Measurements from ENCODE around the gene EMX1. TPM values are rescaled to one million over a fixed set of nuclear protein-coding genes. Genes with fewer than 3 reads are reported as not detected.

The EMX1 gene
- total and polyA plus RNA-seq, 9 donors, result 0.20 to 1.1 (median 0.28) TPM; not detected in 5

DNA sequence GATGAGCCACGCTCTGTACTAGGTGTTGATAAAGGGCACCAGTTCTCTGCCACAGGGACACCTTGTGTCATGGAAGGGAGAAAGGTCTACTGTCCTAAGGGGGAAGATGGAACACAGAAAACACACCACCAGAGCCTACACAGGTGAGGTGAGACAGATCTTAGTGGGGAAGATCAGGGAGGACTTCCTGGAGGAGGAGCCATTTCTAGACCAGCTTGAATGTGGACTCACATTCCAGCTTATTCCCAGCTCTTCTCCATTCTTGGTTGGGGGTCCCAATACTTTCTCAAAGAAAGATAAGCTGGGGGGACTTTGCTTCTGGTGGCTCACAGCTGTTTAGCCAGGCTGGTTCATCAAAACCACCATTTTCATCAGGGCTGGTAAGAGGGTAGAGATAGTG, 36.2 kb downstream of the EMX1 start:
- TF ChIP-seq, protein P1, sequence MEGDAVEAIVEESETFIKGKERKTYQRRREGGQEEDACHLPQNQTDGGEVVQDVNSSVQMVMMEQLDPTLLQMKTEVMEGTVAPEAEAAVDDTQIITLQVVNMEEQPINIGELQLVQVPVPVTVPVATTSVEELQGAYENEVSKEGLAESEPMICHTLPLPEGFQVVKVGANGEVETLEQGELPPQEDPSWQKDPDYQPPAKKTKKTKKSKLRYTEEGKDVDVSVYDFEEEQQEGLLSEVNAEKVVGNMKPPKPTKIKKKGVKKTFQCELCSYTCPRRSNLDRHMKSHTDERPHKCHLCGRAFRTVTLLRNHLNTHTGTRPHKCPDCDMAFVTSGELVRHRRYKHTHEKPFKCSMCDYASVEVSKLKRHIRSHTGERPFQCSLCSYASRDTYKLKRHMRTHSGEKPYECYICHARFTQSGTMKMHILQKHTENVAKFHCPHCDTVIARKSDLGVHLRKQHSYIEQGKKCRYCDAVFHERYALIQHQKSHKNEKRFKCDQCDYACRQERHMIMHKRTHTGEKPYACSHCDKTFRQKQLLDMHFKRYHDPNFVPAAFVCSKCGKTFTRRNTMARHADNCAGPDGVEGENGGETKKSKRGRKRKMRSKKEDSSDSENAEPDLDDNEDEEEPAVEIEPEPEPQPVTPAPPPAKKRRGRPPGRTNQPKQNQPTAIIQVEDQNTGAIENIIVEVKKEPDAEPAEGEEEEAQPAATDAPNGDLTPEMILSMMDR (IDR thresholded peaks at IDR 0.05), result no peak
- TF ChIP-seq POLR2A (IDR thresholded peaks at IDR 0.05), result no peak
- TF ChIP-seq EP300 (IDR thresholded peaks at IDR 0.05), result no peak
- H3K4me1 ChIP-seq (ENCODE audit: insufficient read depth), result no peaks in the 10 kb centered on the region
- H3K27me3 ChIP-seq, result no peaks in the 10 kb centered on the region
- H3K4me3 ChIP-seq, result no peak overlapping the region
- no peak overlapping the region for H3K27ac ChIP-seq
- WGBS, 3 donors, result 95 to 98% (median 96%) methylated on average over 1 of the region's 1 CpG
- DNase-seq, result no peak
- no peaks in the 10 kb centered on the region for H3K9me3 ChIP-seq
- intact Hi-C loops (cut with DNase I), result no loop called here
- no peaks in the 10 kb centered on the region for H3K36me3 ChIP-seq

GRCh38 chr2:72953976-72954375, 36.7 kb downstream of the EMX1 start:
- Histone ChIP-seq H3K9me3 (no peaks in the 10 kb centered on the region), H3K27me3 (no peaks in the 10 kb centered on the region), H3K4me1 (ENCODE audit: insufficient read depth) (no peaks in the 10 kb centered on the region), H3K36me3 (no peaks in the 10 kb centered on the region), H3K4me3 (no peak overlapping the region), H3K27ac (no peak overlapping the region)
- intact Hi-C loops (cut with DNase I), result no loop called here
- 81 to 86% (median 84%) methylated on average over 4 of the region's 4 CpGs for WGBS, 3 donors
- DNase-seq, result no peak
- TF ChIP-seq, protein P1 (IDR thresholded peaks at IDR 0.05), result no peak
- TF ChIP-seq EP300 (IDR thresholded peaks at IDR 0.05) (no peak), POLR2A (IDR thresholded peaks at IDR 0.05) (no peak)

DNA sequence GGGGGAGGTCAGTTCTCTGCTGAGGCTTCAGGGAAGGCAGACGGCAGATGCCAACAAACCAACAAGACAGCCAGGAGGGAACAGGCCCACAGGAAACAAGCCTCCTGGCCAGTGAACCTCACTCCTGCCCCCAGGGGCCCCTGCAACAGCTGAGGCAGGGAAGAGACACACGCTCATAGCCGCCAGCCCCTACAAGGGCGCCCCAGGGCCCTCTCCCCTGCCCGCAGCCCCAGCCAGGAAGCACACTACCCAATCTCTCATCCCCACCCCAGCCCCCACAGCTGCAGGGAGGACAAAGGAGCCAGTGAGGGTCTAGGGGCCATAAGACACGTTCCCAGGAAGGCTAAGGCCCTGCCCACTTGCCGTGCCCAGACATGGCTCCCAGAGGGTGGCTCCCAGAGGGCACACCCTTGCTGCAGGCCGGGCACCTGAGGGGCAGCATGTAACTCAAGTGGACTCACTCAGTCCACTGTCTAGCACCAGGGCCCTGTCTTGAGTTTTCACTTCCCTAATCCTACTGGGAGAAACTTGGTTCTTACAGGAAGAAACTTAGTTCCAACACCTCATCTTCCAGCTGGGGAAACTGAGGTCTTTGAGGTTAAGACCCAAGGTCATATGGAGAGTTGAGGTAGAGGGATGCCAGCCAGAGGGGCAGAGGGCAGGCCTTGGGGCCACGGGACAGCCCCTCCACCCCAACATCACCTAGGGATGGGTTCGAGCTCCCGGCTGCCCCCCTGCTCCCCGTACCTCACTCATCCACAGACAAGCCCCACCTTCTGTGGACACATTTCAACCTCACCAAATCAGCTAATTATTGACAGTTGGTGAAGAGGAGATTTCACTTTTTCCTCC, 37.3 kb downstream of the EMX1 start:
- Histone ChIP-seq H3K36me3 (no peaks in the 10 kb centered on the region), H3K4me1 (ENCODE audit: insufficient read depth) (no peaks in the 10 kb centered on the region), H3K4me3 (no peak overlapping the region), H3K9me3 (no peaks in the 10 kb centered on the region), H3K27me3 (no peaks in the 10 kb centered on the region), H3K27ac (no peak overlapping the region)
- DNase-seq, result no peak
- no peak for TF ChIP-seq POLR2A (IDR thresholded peaks at IDR 0.05)
- TF ChIP-seq EP300 (IDR thresholded peaks at IDR 0.05), result no peak
- TF ChIP-seq, protein P1 (IDR thresholded peaks at IDR 0.05), result no peak
- intact Hi-C loops (cut with DNase I), result no loop called here
- 78 to 87% (median 87%) methylated on average over 12 of the region's 12 CpGs for WGBS, 3 donors

- TF ChIP-seq EP300 (IDR thresholded peaks at IDR 0.05) (no peak), POLR2A (IDR thresholded peaks at IDR 0.05) (no peak)
- TF ChIP-seq, protein P1 (IDR thresholded peaks at IDR 0.05), result no peak
- no peak overlapping the region for H3K27ac ChIP-seq
- H3K27me3 ChIP-seq, result no peaks in the 10 kb centered on the region
- no peaks in the 10 kb centered on the region for H3K9me3 ChIP-seq
- H3K4me1 ChIP-seq (ENCODE audit: insufficient read depth), result no peaks in the 10 kb centered on the region
- 82 to 88% (median 83%) methylated on average over 21 to 24 of the region's 24 CpGs for WGBS, 3 donors
- no peak overlapping the region for H3K4me3 ChIP-seq
- intact Hi-C loops (cut with DNase I), result no loop called here
- no peaks in the 10 kb centered on the region for H3K36me3 ChIP-seq
- DNase-seq, result no peak
These were observed 38.1 kb downstream of the EMX1 start for GRCh38 chr2:72955228-72956049.

All from ovary (tissue), 9 donors.